Measurements from ENCODE around the gene WDR44. TPM values are rescaled to one million over a fixed set of nuclear protein-coding genes. Genes with fewer than 3 reads are reported as not detected.

WDR44 gene
- total and polyA plus RNA-seq, 10 of the 15 experiments (the other 5 are each of a cell fraction or from before 2014, with no cell fraction given), result 3.4 to 14.0 (median 11.6) TPM

- H3K4me2 ChIP-seq (ENCODE audit: control insufficient read depth, insufficient read depth), result no peak overlapping the region
- no peaks in the 10 kb centered on the region for H3K79me2 ChIP-seq (ENCODE audit: control insufficient read depth, insufficient read depth, low read length)
- no peak overlapping the region for H3K9ac ChIP-seq (ENCODE audit: control insufficient read depth, insufficient read depth, low read length)
- intact Hi-C loops (cut with micrococcal nuclease; ENCODE audit: unreplicated experiment), result loop anchor here (5.0 kb wide), 2 partner anchors 92 to 352 kb away; no protein-coding TSS in a partner anchor
- H3K9me3 ChIP-seq (replicated peaks; ENCODE audit: control insufficient read depth, insufficient read depth, low read length), result no peaks in the 10 kb centered on the region
- no TSS peak for BruUV-seq (replicated peaks)
- no peak overlapping the region for H3K4me3 ChIP-seq
- H4K20me1 ChIP-seq (ENCODE audit: control insufficient read depth, insufficient read depth), result no peaks in the 10 kb centered on the region
- H3K27ac ChIP-seq (ENCODE audit: control insufficient read depth, insufficient read depth), result no peak overlapping the region
- ATAC-seq (no peak), FAIRE-seq (no peak), DNase-seq (ENCODE audit: low read depth, low spot score) (no peak)
- H2AFZ ChIP-seq (ENCODE audit: control insufficient read depth, low read depth, low read length), result no peak overlapping the region
- SMC1A ChIA-PET (ENCODE audit: uncharacterized antibody, unreplicated experiment), result no interaction called here
- H3K27me3 ChIP-seq (replicated peaks in 1 of 2; ENCODE audit: control insufficient read depth in 2 of 2, insufficient read depth in 2 of 2, low read length in 1 of 2), result no peaks in the 10 kb centered on the region
- in situ Hi-C loops (cut with MboI), result no loop called here
- no peaks in the 10 kb centered on the region for H3K36me3 ChIP-seq (ENCODE audit: control insufficient read depth in 2 of 2, insufficient read depth in 2 of 2, low read length in 1 of 2)
- CTCF ChIA-PET, result interaction anchor here (0.8 to 1.8 kb wide), 2 partner anchors 145 to 147 kb away, joined by 3 to 4 read pairs; no protein-coding TSS in a partner anchor
- RAD21 ChIA-PET (ENCODE audit: unreplicated experiment), result interaction anchor here (0.8 kb wide), 1 partner anchor 147 kb away, joined by 3 read pairs; no protein-coding TSS in a partner anchor
- POLR2A ChIA-PET, result no interaction called here
- 53% methylated on average over 3 of the region's 3 CpGs for WGBS (ENCODE audit: insufficient coverage, insufficient replicate concordance, low lambda C conversion rate, missing lambda C conversion rate)
- TF ChIP-seq USF2 (IDR thresholded peaks at IDR 0.05; ENCODE audit: borderline replicate concordance, low read depth, low read length) (no peak), MLLT1 (IDR thresholded peaks at IDR 0.05) (no peak), SREBF2 (IDR thresholded peaks at IDR 0.05; ENCODE audit: low read length) (no peak), ASH2L (IDR thresholded peaks at IDR 0.05; ENCODE audit: borderline replicate concordance, low read depth) (no peak), RUNX3 (IDR thresholded peaks at IDR 0.05; ENCODE audit: low read length) (no peak), ZZZ3 (IDR thresholded peaks at IDR 0.05; ENCODE audit: control insufficient read depth, insufficient read length, low read depth) (no peak), STAT3 (IDR thresholded peaks at IDR 0.05; ENCODE audit: low read depth, low read length) (no peak), FOXK2 (IDR thresholded peaks at IDR 0.05) (no peak), LARP7 (IDR thresholded peaks at IDR 0.05) (no peak), TARDBP (IDR thresholded peaks at IDR 0.05; ENCODE audit: borderline replicate concordance) (no peak), POLR2A (IDR thresholded peaks at IDR 0.05; ENCODE audit: low read depth, low read length) (no peak), TCF3 (IDR thresholded peaks at IDR 0.05; ENCODE audit: borderline replicate concordance, insufficient read depth, low read depth, low read length) (no peak), POLR2AphosphoS2 (IDR thresholded peaks at IDR 0.05; ENCODE audit: low read depth, low read length) (no peak), ZNF384 (IDR thresholded peaks at IDR 0.05; ENCODE audit: borderline replicate concordance, low read depth, low read length) (no peak), NR2F1 (conservative IDR thresholded peaks at IDR 0.05) (no peak), TCF7 (IDR thresholded peaks at IDR 0.05; ENCODE audit: borderline replicate concordance) (no peak), ESRRA (IDR thresholded peaks at IDR 0.05; ENCODE audit: low read length) (no peak), IRF5 (IDR thresholded peaks at IDR 0.05; ENCODE audit: borderline replicate concordance) (no peak)
- no peaks in the 10 kb centered on the region for H3K4me1 ChIP-seq (ENCODE audit: control insufficient read depth, insufficient read depth, low read length)
These were observed 109.1 kb downstream of the WDR44 start for GRCh38 chrX:118455013-118455412.

Measured in GM12878 (cell line).